Inflammatory macrophage treated with lipopolysaccharide for 4 hours (primary cell): ENCODE measurements around the gene ANXA2.
"Not testable (repeated sequence)": the region's sequence is repeated elsewhere in the genome, so short reads cannot be mapped to it uniquely, and the experiment has no call there.

Experiments used
- DNase-seq: peaks from one replicate; pipeline ENCODE4 v3.0.0-alpha.2; 2020

The ANXA2 gene

DNA sequence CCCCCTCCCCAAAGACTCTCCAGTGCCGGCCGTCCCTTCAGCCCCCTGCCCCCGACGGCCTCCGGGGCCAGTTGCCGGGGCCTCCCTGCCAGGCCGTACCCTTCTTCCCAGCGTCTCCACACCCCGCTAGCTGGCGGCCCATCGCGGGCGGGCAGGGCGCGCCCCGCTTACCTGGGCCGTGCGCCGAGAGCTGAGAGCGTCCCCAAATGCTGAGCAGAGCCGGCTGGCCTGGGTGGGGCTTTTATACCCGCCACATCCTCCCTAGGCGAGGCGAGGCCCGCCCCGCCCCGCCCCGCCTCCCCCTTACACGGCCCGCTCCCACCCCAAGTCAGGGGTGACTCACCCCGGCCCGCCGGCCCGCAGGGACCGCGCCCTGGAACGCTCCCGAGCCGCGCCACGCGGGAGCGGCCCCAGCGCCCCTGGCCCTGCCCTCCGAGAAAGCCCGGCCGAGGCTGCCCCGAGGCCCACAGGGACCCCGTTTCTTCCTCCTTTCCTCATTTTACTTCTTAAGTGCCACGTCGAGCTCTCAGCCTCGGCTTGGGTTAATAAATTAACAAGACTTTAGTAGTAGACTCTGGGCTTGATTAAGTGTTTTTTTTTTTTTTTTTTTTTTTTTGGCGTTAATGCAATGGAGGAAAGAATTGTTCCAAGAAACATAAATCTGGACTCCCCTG, at the start of gene ANXA2:
Gene ANXA2, minus strand, starts transcription at position 215 of the 674 bp plus-strand sequence. CDS start 11,911 bp downstream, outside the sequence.
- DNase-seq, result peak; percentile 93

DNA sequence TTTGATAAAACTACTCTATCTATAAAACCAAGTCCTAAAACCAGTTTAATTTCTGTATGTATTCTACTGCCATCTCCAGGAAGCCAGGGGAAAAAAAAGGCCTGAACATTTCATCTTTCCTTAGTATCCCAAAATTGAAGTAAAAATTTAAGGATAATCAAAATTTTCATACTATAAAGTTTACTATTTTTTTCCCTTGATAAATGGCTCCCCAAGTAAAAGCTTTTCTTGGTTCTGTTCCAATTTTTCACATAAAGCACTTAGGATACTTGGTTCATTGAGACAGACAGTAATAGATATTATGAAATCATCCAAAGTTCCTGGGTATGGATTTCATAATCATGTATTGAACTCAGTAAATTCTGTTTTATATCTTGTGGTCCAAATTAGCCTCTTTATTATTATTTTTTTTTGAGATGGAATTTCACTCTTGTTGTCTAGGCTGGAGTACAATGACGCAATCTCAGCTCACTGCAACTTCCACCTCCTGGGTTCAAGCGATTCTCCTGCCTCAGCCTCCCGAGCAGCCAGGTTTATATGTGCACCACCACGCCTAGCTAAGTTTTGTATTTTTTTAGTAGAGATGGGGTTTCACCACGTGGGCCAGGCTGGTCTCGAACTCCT, 46.6 kb upstream of the ANXA2 start:
- peak; percentile 44 for DNase-seq

DNA sequence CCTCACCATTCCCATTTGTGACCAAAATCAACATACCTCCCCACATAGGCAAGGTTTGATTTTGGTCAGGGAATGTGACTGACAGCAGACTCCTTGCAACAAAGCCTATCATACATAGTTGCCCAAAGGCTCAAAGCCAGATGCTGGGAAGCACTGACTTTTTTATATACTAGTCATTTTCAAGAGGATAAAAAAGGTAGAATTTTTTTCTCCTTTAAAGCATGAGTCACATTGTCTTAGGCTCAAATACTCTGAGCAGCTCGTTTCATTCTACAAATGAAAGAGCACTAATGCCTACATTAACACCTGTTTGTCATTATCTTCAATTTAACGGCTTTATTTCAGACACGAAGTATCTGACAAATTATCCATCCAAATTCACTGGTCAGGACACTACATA, 45.0 kb upstream of the ANXA2 start:
- DNase-seq, result no peak

DNA sequence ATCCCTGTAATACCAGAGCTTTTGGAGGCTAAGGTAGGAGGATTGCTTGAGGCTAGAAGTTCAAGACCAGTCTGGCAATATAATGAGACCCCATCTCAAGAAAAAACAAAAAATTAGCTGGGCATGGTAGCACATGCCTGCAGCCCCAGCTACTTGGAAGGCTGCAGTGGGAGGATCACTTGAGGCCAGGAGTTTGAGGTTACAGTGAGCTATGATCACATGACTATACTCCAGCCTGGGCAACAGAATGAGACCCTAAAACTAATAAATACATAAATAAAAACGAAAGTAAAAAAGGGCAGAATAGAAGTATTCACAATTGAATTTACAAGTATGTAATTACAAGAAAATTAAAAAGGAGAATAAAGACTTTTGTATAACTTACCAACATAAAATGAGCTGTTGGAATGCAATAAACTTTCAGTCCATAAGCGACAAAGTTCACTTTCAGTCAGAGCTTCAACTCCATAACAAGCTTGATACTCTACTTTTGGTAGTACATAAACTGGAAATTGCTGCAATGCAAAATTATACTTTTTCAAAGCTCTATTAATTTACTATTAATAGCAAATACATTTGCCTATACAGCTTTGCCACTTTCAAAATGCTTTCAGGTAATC, 44.4 kb upstream of the ANXA2 start:
- DNase-seq, result no peak

DNA sequence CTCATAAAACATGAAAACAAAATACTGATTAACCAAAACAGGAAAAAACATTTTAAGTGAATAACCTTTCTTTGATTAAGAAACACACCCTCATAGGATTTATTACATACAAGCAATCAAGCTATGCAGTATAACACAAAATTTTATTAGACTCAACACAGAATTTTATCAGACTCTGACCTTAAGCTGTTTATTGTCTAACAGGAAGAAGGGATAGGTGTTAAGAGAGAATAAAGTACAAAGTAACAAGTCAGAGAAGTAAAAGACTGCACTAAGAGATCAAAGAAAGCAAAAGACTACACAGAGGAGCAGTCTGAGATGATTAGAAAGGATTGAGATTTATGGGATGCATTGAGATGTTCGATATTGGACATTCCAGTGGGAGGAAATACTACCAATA, 43.5 kb upstream of the ANXA2 start:
- no peak for DNase-seq

DNA sequence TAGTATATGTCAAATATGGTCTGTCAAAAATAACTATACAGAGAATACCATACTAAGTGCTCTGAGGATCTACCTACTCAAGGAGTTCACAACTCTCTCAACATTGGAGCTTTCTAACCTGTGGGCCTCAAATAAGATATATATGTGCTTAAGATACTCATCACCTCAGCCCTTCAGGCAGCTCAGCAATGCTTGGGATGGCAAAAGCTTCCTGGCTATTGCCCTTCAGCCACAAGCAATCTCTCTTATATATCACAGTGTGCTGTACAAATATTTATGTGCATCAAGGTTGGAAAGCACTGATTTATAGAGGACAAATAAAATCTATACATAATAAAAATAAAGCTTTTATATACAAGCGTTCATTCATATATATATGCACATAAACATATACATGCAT, 40.9 kb upstream of the ANXA2 start:
- no peak for DNase-seq

DNA sequence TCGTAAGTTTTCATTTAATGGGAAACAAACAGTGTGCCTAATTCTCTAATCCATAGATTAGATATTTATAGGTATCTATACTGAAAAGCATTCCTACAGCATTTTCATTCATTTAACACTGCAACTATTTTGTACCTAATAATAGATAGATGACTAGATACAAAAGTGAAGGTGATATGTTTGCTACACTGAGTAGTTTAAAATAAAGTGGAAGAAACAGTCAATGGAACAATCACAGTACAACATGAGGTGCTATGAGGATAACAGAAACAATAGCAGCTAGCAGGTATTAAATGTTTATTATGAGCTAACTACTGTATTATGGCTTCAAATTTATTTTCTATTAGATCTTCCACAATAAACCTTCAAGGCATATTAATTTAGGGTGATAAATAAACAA, 31.1 kb upstream of the ANXA2 start:
- no peak for DNase-seq

DNA sequence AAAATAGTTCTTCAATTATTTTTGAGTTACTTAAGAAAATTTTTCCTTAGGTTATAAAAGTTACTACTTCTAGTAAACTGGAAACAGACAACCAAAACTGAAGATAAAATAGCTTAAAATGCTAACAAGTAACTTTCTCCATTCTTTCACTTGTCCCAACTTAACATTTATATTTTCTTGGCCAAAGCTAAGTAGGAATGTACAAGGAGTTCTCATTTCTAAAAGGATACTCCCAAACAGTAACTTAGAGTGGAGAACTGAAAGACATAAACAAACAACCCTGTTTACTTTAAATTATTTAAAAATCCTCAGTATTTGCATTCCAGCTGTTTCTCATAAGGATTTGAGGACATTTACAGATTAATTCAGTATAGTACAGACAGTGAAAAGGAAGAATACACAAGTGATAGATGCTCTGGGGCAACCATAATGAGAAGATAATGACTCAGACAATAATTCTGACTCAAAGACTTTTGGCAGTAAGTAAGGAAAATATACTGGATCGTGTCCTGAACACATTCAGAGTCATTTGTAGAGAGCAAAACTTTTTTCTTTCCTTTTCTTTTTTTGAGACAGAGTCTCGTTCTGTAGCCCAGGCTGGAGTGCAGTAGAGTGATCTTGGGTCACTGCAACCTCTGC, 29.2 kb upstream of the ANXA2 start:
- no peak for DNase-seq

DNA sequence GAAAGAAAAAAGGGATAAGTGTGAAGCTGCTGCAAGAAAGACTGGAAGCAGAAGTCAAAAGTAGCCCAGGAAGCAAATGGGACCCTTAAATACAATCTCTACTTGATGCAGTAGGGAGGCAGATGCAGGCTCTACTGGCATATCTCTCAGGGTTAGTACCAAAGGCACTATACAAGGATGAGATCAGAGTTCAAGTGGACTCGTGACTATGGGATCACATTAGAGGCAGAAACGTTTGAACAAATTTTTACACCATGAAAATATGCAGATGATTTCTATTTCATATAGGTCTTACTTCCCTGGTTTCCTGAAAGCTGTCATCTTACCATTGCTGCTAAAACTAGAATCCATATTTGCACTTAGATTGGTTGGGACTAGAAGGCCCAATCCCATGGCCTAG, 27.7 kb upstream of the ANXA2 start:
- no peak for DNase-seq

DNA sequence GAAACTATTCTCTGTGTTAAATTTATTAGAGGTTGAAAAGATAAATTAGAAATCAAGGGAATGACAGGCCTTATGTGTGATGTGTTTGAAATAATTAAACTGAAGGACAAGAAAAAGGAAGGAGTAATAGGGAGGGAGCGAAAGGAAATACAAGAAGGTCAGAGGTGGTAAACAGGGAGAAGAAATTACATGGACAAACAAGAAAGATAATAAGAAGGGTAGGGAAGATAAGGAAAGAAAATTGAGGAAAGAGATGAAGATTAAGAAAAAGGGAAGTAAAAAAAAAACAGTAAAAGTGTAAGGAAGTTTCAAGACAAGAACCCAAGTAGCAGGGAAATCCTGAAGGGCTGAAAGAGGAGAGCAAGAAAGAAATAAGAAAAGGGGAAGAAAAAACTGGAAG, 26.2 kb upstream of the ANXA2 start:
- DNase-seq, result peak; percentile 18

DNA sequence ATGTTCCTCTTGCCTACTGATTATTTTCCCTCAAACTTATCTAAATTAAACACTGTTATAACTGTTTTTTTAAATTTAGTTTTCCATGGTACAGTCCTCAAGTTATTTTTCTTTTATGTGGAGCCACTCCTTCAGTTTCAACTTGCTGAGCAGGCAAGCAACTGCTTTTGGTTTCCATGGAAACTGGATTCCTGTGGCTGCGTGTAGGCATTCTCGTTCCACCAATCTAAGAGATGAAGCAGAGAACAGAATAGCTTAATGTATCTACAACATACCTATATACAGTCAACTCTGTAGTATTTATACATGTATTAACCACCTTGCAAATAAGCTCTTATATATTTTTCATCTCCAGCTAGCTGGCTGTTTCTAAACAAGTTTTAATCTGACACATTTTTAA, 25.8 kb upstream of the ANXA2 start:
- peak; percentile 59 for DNase-seq

DNA sequence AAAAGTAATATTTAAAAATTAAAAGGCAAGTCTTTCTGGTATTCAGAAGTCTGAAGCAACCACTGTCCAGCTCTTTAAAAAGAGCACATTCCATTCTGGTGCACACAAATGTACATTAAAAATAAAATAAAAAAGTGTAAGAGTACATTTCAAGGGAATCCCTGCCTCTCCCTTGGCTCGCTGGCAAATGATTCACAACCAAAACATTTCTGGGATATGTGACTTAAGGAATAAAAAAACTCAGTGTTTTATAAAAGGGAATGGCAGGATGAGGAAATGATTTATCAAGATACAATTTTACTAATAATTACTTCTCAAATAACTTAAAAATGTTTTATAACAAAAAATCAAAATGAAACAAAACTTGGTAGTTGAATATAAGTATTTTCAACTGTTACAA, 23.8 kb upstream of the ANXA2 start:
- no peak for DNase-seq

DNA sequence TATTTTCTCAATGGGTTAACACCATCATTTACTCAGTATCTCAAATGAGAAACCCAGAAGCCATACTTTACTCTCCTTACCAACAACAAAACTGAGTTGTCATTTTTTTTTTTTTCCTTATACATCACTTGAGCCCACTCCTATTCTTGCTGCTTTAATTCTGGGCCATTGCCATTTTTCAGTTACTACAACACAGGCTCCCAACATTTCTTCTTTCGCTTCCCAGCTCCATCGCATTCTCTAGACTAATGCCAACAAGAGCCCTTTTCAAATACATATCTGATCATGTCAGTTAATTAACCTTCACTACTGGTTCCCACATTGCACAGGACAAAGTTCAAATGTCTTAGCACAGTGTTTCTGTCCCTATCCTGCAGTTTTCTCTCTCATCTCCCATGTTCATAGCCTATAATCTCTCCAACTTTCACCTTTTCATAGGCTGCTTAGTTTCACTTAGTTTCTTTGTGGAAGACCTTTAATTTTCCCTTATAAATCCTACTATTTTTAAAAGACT, 22.5 kb upstream of the ANXA2 start:
- DNase-seq, result no peak

DNA sequence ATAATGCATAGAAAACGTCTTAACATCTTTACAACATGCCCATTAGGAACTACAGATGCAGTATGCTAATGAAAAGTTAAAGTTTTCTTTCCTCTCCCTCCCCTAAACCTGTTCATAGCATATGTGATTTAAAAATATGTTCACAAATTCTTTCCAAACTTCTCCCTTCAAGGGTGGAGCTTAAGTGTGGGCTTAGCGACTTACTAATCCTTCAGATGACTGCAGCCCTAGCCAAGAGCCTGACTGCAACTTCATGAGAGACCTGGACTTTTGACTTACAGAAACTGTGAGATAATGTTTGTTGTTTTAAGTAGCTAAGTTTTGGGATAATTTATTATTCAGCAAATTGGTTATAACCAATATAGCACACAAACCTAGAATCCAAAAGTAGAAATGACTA, 22.0 kb upstream of the ANXA2 start:
- DNase-seq, result peak; percentile 64

DNA sequence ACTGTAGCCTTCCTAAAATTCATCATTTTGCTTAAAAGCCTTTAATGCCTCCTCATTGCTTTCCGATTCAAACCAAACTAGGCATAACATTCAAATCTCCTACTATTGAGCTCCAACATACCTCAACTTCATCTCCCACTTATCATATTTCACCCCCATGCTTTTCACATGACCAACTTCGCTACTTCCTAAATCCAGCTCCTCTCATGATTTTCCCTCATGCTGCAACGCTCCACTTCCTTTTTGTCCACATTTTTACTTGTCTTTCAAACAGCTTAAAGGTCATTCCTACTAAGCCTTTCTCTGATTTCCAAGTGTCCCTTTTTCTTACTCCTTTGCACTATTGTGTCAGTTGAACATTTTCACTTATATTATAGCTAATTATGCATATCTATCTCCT, 20.3 kb upstream of the ANXA2 start:
- peak; percentile 83 for DNase-seq

DNA sequence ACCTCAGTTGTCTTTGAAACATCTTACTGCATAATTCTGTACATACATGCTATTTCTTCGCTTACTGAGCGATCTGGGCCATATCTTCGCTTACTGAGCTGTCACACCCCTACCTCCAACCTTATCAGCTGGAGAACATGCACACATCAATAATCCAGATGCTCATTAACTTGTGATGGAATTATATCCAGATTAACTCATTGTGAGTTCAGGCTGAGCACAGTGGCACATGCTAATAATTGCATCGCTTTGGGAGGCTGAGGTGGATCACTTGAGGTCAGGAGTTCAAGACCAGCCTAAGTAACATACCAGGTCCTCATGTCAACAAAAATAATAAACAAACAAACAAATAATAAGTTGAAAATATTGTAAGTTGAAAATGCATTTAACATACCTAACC, 19.3 kb upstream of the ANXA2 start:
- DNase-seq, result no peak

DNA sequence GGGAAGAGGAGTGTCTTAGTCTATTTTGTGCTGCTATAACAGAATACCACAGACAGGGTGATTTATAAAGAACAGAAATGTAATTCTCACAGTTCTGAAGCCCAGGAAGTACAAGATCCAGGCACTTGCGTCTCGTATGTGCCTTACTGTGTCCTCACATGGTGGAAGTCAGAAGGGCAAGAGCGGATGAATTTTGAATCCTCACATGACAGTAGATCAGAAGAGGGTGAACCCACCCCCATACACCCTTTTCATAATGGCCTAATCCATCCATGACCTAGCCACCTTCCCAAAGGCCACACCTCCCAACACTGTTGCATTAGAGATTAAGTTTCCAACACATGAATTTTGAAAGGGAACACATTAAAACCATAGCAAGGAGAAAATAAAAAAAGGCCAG, 18.7 kb upstream of the ANXA2 start:
- peak; percentile 64 for DNase-seq

DNA sequence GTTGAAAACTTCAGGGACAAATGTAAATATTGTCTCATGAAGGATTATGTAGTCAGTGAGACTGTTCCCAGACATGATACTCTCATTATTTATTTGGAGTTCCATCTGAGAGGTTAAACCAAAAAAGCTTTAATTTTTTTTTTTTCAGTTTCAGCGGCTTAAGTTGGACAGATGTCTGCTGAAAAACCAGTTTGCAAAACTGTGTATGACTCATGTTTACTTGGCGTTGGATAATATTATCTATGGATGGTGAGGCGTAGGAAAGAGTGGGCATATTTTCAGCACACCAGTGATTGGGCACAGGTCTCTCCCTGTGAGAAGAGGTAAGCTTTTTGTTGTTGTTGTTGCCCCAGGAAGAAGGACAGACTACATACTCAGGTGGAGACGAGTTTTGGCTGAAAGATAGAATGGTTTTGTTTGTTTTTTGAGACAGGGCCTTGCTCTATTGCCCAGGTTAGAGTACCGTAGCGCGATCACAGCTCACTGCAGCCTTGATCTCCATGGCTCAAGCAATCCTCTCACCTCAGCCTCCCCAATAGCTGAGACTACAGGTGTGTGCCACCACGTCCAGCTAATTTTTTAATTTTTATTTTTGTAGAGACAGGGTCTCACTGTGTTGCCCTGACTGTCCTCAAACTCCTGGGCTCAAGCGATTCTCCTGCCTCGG, 16.4 kb upstream of the ANXA2 start:
- DNase-seq, result peak; percentile 56

DNA sequence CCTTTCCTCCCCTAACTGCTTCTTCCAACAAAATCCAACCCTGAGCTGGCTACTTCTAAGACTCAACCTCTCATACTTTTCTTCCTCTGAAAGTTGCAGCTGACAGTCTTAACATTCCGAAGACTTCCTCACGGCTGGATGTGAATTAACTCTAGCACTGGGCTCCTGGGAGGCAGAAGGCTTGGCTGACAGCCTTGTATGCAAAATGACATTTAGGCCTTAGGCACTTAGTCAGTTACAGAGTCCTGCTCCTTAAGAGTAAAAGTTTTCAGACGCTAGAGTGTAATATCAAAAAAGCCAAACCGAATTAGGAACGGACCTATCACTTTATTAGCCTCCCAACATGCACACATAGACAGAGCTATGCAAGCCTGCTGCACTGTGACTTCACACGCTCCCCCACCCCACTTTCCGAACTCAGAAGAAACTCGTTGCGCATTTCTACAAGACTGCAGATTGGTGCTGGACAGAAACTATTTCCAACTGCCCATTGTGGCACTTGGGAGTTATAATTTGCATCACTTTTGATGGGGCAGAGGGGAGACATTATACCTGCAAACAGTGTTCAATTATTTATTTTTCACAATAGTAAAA, 15.5 kb upstream of the ANXA2 start:
- DNase-seq, result no peak

DNA sequence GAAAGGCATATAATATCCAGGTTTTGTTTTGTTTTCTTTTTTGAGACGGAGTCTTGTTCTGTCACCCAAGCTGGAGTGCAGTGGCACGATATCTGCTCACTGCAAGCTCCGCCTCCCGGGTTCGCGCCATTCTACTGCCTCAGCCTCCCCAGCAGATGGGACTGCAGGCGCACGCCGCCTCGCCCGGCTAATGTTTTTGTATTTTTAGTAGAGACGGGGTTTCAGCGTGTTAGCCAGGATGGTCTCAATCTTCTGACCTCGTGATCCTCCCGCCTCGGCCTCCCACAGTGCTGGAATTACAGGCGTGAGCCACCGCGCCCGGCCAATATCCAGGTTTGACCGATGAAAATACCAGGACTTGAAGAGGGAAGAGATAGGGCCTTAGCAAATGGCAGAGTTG, 15.0 kb upstream of the ANXA2 start:
- not testable (repeated sequence) for DNase-seq

DNA sequence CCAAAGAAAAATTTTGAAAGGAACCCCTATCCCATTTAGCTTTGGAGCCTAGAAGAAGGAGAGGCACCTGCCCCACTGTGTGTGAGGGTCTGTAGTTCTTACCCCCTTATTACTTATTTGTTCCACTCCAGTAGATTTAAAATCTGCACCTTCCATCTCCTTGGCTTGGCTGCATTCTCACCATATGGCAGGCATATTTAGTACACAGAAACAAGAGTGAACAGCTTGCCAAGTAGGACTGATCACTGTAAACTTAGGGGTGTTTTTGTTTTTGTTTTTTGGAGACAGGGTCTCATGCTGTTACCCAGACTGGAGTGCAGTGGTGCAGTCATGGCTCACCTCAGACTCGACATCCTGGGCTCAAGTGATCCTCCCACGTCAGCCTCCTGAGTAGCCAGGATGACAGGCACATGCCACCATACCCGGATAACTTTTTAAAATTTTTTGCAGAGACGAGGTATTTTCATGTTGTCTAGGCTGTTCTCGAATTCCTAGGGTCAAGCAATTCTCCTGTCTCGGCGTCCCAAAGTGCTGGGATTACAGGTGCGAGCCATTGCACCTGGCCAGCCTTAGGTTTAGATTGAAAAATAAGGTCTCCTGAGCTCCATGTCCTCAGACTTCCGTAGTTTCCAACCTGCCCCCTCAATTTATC, 14.1 kb upstream of the ANXA2 start:
- DNase-seq, result no peak

DNA sequence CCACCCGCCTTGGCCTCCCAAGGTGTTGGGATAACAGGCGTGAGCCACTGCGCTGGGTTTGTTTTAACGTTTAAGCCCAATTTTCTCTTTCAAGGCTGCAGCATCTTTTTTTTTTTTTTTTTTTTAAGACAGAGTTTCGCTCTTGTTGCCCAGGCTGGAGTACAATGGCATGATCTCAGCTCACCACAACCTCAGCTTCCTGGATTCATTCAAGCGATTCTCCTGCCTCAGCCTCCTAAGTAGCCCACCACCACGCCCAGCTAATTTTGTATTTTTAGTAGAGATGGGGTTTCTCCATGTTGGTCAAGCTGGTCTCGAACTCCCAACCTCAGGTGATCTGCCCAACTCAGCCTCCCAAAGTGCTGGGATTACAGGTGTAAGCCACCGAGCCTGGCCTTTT, 12.6 kb upstream of the ANXA2 start:
- not testable (repeated sequence) for DNase-seq
